NCI-H1694 treated with DMSO at 0.1 percent for 48 hours (cell line): Measurements from ENCODE around the gene SHC2.

Experiments used
- DNase-seq: peaks from one replicate; lab custom pipeline; 2025; lab: John Stamatoyannopoulos, UW

SHC2 gene

GRCh38 chr19:460877-461720 is at the start of gene SHC2:
TSS of gene SHC2 (minus strand) at chr19:461033. CDS start at chr19:460996, 37 bp downstream.
- no peak for DNase-seq

DNA sequence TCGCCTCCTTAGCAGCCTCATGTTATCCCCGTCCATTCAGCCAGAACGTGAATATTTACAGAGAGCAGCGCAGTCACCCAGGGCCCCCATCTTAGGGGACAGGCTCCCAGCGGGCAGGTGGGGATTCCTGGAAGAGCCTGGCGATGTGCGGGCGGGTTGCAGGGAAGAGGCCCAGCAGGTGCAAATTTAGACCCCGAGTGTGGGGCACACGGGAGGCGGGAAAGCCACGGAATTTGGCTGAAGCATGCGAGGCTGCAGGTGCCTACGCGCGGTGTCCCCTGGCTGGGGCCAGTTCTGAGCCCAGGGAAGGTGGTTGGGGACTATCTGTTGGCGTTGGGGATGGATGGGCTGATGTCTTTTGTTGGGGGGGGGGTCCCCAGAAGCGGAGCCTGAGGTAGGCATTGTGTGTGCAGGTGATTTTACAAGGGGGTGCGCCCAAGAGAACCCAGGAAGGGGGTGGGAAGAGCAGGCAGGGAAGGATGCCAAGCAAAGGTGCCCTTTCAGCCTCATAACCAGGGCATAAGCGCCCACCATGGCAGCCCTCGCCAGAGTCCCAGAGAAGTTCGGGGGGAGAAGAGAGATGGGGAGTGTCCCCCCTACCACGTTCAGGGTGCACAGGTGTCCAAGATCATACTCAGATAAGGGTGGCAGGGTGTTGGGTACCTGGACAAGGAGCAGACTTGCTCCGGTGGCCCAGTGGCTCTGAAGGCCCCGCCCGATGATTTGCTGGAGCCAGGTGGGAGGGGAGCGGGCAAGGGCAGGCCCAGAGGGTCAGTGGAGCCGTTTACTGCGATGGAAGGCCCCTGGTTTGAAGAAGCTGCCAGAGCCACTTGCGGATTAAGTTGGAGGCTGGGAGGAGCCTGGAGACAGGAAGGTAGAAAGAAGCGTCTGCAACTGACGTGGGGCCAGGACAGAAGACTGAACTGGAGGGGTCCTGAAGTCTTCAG is 47.6 kb upstream of the SHC2 start:
- no peak for DNase-seq

DNA sequence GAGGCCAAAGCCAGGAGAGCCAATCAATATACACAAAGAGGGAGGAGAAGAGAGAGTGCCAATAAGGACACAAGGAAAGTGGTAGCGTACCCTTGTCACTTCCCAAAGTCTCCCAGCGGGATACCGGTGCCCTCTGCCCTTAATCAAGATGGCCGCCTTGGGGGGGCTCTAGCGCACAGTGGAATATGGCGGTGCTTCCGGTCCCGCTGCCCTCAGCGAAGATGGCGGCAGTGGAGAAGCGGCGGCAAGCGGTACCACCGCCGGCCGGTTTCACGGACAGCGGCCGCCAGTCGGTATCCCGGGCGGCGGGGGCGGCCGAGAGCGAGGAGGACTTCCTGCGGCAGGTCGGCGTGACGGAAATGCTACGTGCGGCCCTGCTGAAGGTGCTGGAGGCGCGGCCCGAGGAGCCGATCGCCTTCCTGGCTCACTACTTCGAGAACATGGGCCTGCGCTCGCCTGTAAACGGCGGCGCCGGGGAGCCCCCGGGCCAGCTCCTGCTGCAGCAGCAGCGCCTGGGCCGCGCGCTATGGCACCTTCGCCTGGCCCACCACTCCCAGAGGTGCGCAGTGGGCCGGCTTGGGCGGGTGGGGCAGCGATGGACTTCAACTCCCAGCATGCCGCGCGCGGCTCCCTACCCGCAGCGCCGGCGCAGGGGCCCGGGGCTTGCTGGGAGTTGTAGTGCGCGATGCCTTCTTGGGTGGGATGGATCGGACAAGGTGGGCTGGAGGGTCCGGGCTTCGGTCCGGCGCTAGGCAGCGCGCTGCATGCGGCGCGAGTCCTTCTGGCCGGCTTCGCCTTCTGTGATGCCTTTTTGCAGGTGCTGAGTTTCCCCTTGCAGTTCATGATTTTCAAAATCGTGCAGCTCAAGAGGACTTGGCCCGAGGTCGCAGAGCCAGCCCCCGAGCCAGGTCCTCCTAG is 46.7 kb upstream of the SHC2 start, which contains the start of gene TPGS1:
TPGS1 (plus strand) TSS at position 212 of the 918 bp plus-strand sequence; CDS start at position 222, 10 bp downstream.
- DNase-seq = peak; percentile 52

- peak; percentile 98 for DNase-seq
These were observed 45.8 kb upstream of the SHC2 start for GRCh38 chr19:506404-507285.

DNA sequence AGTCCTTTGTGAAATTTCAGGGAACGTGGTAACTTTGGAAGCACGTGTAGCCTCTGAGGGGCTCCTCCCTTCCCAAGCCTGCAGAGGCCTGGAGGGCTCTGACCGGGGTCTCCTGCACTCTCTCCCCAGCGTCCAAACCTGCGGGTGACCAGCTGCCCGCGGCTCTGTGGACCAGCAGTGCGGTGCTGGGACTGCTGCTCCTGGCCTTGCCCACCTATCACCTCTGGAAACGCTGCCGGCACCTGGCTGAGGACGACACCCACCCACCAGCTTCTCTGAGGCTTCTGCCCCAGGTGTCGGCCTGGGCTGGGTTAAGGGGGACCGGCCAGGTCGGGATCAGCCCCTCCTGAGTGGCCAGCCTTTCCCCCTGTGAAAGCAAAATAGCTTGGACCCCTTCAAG is 43.8 kb upstream of the SHC2 start:
- DNase-seq = no peak

DNA sequence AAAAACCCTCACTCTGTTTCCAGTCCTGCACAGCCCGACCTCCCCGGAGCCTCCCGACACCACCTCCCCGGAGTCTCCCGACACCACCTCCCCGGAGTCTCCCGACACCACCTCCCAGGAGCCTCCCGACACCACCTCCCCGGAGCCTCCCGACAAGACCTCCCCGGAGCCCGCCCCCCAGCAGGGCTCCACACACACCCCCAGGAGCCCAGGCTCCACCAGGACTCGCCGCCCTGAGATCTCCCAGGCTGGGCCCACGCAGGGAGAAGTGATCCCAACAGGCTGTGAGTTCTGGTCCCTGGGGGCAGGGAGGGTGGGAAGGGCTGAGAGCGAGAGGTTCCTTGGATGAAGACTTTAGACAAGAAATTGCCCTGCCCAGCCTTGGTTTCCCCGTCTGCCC is 40.8 kb upstream of the SHC2 start:
- DNase-seq = no peak

GRCh38 chr19:498977-499623 is 38.3 kb upstream of the SHC2 start:
- DNase-seq = no peak

DNA sequence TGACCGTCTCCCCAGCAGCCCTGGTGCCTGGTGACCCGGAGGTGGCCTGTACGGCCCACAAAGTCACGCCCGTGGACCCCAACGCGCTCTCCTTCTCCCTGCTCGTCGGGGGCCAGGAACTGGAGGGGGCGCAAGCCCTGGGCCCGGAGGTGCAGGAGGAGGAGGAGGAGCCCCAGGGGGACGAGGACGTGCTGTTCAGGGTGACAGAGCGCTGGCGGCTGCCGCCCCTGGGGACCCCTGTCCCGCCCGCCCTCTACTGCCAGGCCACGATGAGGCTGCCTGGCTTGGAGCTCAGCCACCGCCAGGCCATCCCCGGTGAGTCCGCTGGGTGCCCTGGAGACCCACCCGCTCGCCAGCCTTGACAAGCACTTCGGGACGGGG is 37.7 kb upstream of the SHC2 start:
- DNase-seq = no peak

- DNase-seq = no peak
These were observed 37.2 kb upstream of the SHC2 start for GRCh38 chr19:497869-498510.

DNA sequence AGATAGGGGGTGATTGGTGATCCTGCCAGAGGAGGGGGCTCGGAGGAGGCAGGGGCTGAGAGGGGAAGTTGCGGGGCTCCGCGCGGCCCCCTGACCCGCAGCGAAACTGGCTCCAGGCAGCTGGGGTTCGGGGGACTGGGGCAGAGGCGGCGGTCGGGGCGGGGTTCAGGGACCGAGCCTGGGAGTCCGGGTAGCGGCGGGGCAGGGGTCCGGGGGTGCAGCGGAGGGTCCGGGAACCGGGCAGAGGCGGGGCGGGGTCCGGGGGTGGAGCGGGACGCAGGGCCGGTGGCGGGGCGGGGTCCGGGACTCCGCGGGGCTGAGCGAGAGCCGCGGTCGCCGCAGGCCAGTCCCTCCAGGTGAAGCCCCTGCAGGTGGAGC is 36.6 kb upstream of the SHC2 start:
- no peak for DNase-seq

GRCh38 chr19:496986-497385 is 36.2 kb upstream of the SHC2 start:
- DNase-seq = no peak

- DNase-seq = no peak
These were observed 35.4 kb upstream of the SHC2 start, which contains the start of gene MADCAM1 for GRCh38 chr19:496112-496665. TSS of gene MADCAM1 (plus strand) at chr19:496486. CDS start at chr19:496500, 14 bp downstream.

DNA sequence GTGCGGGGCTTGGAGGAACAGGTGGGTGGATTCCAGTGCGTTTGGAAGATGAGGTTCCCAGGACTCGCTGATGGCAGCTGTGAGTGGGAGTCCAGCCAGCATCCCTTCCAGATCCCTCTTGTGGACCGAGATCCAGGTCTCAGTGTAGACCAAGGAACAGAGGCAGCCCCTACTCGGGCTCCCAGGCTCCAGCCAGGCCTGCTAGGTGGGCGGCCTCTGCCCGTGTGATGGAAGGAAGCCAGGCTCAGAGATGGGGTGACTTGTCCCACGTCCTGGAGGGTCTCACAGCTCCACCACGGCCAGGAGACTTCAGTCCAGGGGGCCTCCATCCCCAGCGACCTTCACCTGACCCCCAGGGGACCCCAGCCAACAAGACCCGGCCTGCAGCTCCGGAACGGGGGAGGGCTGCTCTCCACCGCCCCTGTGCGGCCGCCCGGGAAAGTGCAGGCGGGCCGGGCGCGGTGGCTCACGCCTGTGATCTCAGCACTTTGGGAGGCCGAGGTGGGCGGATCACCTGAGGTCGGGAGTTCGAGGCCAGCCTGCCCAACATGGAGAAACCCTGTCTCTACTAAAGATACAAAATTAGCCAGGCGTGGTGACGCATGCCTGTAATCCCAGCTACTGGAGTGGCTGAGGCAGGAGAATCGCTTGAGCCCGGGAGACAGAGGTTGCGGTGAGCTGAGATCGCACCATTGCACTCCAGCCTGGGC is 34.7 kb upstream of the SHC2 start:
- DNase-seq = peak; percentile 16

DNA sequence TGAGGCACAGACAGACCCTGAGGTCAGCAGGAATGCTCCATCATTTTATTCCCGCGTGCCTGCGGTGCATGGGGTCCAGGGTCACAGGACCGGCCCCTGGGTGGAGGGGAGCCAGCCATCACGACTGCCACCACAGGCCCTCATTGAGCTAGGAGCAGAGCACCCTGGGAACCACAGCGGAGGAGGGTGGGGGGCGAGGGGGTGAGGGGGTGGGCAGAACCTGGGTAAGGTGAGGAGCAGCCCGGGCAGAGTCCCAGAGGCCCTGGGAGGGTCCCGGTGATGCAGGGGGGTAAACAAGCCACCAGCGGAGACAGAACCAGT is 34.2 kb upstream of the SHC2 start:
- no peak for DNase-seq

- DNase-seq = no peak
These were observed 33.6 kb upstream of the SHC2 start for GRCh38 chr19:494171-495080.

DNA sequence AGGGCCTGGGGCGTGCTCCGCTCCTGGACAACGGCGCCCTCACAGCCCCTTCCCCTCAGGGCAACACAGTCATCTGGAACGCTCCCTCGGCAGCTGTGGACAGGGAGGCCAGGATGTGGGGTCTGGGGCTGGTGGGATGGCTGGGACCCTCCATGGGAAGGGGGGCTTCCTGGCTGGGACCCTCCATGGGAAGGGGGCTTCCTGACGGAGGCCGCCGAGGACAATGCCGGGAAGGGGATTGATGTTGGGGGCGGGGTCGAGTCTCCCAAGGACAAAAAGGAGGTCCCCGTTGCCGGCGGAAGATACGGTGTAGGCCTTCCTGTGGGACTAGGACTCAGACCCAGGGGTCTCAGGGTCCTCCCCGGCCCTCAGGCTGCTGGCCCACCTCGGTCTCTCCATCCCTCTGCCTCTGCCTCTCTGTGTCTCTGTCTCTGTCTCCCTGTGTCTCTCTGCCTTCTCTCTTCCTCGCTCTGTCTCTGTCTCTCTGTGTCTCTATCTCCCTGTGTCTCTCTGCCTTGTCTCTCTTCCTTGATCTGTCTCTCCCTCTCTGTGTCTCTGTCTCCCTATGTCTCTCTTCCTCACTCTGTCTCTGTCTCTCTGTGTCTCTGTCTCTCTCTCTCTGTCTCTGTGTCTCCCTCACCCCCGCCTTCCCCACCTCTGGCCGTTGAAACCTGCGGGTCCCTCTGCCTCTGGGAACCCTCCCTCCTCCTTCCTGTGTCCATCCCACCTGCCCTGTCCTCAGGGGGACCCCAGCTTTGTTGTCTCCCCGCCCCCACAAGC is 32.7 kb upstream of the SHC2 start:
- DNase-seq = no peak

DNA sequence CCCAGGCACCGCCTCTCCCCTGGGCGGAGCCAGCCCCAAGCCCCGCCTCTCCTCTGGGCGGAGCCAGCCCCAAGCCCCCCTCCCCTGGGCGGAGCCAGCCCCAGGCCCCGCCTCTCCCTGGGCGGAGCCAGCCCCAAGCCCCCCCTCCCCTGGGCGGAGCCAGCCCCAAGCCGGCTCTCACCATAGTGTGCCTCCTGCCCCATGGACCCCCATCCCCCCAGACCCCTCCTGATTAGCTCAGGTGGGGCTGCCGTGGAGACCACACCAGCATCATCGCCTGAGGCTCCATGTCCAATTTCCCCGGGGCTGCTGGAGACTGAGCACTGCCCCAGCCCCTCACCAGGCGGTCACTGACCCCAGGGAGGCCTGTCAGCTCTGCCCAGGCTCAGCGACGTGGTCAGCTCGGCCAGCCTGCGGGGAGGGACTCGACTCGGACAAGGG is 31.3 kb upstream of the SHC2 start:
- DNase-seq = no peak
